Liver (tissue), 9 donors: ENCODE measurements around the gene MOB1B. TPM values are rescaled to one million over a fixed set of nuclear protein-coding genes. Genes with fewer than 3 reads are reported as not detected.
"Not testable (repeated sequence)": the region's sequence is repeated elsewhere in the genome, so short reads cannot be mapped to it uniquely, and the experiment has no call there.

Source experiments
- DNase-seq: peaks from one replicate; pipeline ENCODE4 v3.0.0-alpha.2; 2017; ENCODE audit warnings: low spot score
- H3K27ac ChIP-seq, 2 donors: one replicate each; pipeline ENCODE4 v1.7.0; 2013; ENCODE audit warnings: inconsistent platforms in 2 of 2, low read length in 2 of 2, control low read depth in 1 of 2, low read depth in 1 of 2, mild to moderate bottlenecking in 1 of 2
- H3K27me3 ChIP-seq, 4 donors: one replicate each; pipeline versions ENCODE4 v1.6.1 to v1.7.0; 2013; ENCODE audit warnings: low read length in 3 of 4, inconsistent platforms in 1 of 4, mild to moderate bottlenecking in 1 of 4, moderate library complexity in 1 of 4; ENCODE audit not compliant: control insufficient read depth in 4 of 4, insufficient read depth in 4 of 4
- H3K36me3 ChIP-seq, 4 donors: one replicate each; pipeline versions ENCODE4 v1.6.1 to v1.7.0; 2013; ENCODE audit warnings: low read length in 3 of 4, mild to moderate bottlenecking in 3 of 4, low read depth in 1 of 4, moderate library complexity in 1 of 4; ENCODE audit not compliant: control insufficient read depth in 4 of 4, insufficient read depth in 3 of 4
- H3K4me1 ChIP-seq, 4 donors: one replicate each; pipeline versions ENCODE4 v1.6.1 to v1.7.0; 2013; ENCODE audit warnings: low read length in 3 of 4, mild to moderate bottlenecking in 3 of 4, moderate library complexity in 1 of 4; ENCODE audit not compliant: control insufficient read depth in 4 of 4, insufficient read depth in 4 of 4
- H3K4me3 ChIP-seq, 3 donors: one replicate each; pipeline versions ENCODE4 v1.6.1 to v1.7.0; 2013; ENCODE audit warnings: low read length in 3 of 3, control low read depth in 1 of 3, low read depth in 1 of 3, mild to moderate bottlenecking in 1 of 3
- H3K9ac ChIP-seq, 2 donors: one replicate each; pipeline ENCODE4 v1.7.0; 2013; ENCODE audit warnings: low read length in 2 of 2, mild to moderate bottlenecking in 2 of 2, moderate library complexity in 2 of 2, control low read depth in 1 of 2, low read depth in 1 of 2
- H3K9me3 ChIP-seq, 4 donors: one replicate each; pipeline versions ENCODE4 v1.6.1 to v1.7.0; 2013; ENCODE audit warnings: low read length in 3 of 4; ENCODE audit not compliant: control insufficient read depth in 4 of 4
- ATF3 ChIP-seq: IDR thresholded peaks from 2 replicates; pipeline ENCODE4 v1.6.1; 2016; ENCODE audit warnings: antibody characterized with exemption
- CTCF ChIP-seq: fragments of 150-350 bp; IDR thresholded peaks from 2 replicates; pipeline ENCODE4 v1.5.1; 2017; ENCODE audit warnings: improper control_type of control experiment, low read depth, low read length; ENCODE audit not compliant: missing input control
- EGR1 ChIP-seq, 2 donors: IDR thresholded peaks; 2 replicates each; pipeline ENCODE4 v1.6.1; 2016 to 2018; ENCODE audit warnings: antibody characterized with exemption in 2 of 2, low read depth in 2 of 2
- FOXA1 ChIP-seq: IDR thresholded peaks from 2 replicates; pipeline ENCODE4 v1.6.1; 2016; ENCODE audit warnings: antibody characterized with exemption
- FOXA2 ChIP-seq: IDR thresholded peaks from 2 replicates; pipeline ENCODE4 v1.6.1; 2016; ENCODE audit warnings: antibody characterized with exemption
- GABPA ChIP-seq, 2 donors: IDR thresholded peaks in 1 of 2; conservative IDR thresholded peaks in 1 of 2; 2 replicates each; pipeline ENCODE4 v1.6.1; 2016; ENCODE audit warnings: antibody characterized with exemption in 2 of 2, mild to moderate bottlenecking in 1 of 2, moderate library complexity in 1 of 2
- HNF4A ChIP-seq, 2 donors: conservative IDR thresholded peaks; 2 replicates each; pipeline ENCODE4 v1.6.1; 2016; ENCODE audit warnings: antibody characterized with exemption in 2 of 2, mild to moderate bottlenecking in 2 of 2
- HNF4G ChIP-seq: IDR thresholded peaks from 2 replicates; pipeline ENCODE4 v1.6.1; 2016; ENCODE audit warnings: antibody characterized with exemption
- JUND ChIP-seq, 2 donors: IDR thresholded peaks; 2 replicates each; pipeline ENCODE4 v1.6.1; 2016; ENCODE audit warnings: antibody characterized with exemption in 2 of 2
- MAX ChIP-seq: IDR thresholded peaks from 2 replicates; pipeline ENCODE4 v1.6.1; 2016; ENCODE audit warnings: antibody characterized with exemption
- NR2F2 ChIP-seq: IDR thresholded peaks from 2 replicates; pipeline ENCODE4 v1.6.1; 2016; ENCODE audit warnings: antibody characterized with exemption
- RAD21 ChIP-seq, 2 donors: IDR thresholded peaks; 2 replicates each; pipeline ENCODE4 v1.6.1; 2016; ENCODE audit warnings: antibody characterized with exemption in 2 of 2, mild to moderate bottlenecking in 2 of 2
- REST ChIP-seq: IDR thresholded peaks from 2 replicates; pipeline ENCODE4 v1.6.1; 2016; ENCODE audit warnings: antibody characterized with exemption, mild to moderate bottlenecking
- RXRA ChIP-seq, 2 donors: IDR thresholded peaks; 2 replicates each; pipeline ENCODE4 v1.6.1; 2017 to 2018; ENCODE audit warnings: antibody characterized with exemption in 2 of 2, mild to moderate bottlenecking in 1 of 2
- SP1 ChIP-seq: IDR thresholded peaks from 2 replicates; pipeline ENCODE4 v1.6.1; 2018; ENCODE audit warnings: antibody characterized with exemption, mild to moderate bottlenecking
- TAF1 ChIP-seq: conservative IDR thresholded peaks from 2 replicates; pipeline ENCODE4 v1.6.1; 2016; ENCODE audit warnings: antibody characterized with exemption, mild to moderate bottlenecking
- YY1 ChIP-seq: IDR thresholded peaks from 2 replicates; pipeline ENCODE4 v1.6.1; 2016; ENCODE audit warnings: antibody characterized with exemption, mild to moderate bottlenecking
- WGBS: extraction: QIAGEN DNeasy Blood & Tissue Kit; methylation state at CpG from one replicate; pipeline ENCODE4 v1.1.7; 2013; 5-methylcytosine and 5-hydroxymethylcytosine counted together
- polyA plus RNA-seq, 2 donors: library from polyadenylated mRNA; stranded (reverse) in 1 of 2; unstranded in 1 of 2; fragments of 200-250 nt in 1 of 2; fragments of >200 nt in 1 of 2; fragmentation: Nextera tagmentation in 1 of 2; extraction: Ambion mirVana in 1 of 2; gene quantifications; one replicate each; pipeline versions ENCODE4 v1.2.1 to v1.2.3, GENCODE V29; 2013 to 2015
- total RNA-seq, 2 donors: library from RNA; depleted of rRNA; stranded (reverse); fragments of >200 nt; gene quantifications; one replicate each; pipeline ENCODE4 v1.2.3, GENCODE V29; 2014
- TF ChIP-seq, protein P1 (sequence below): IDR thresholded peaks from 2 replicates; pipeline ENCODE4 v1.6.1; 2016; ENCODE audit warnings: antibody characterized with exemption
- donor health status: healthy.
- donor health status: healthy.
- donor health status: healthy.
- donor health status: healthy.
- donor health status: healthy.

The MOB1B gene
- total and polyA plus RNA-seq, 4 donors = 2.1 to 69.0 (median 3.7) TPM

GRCh38 chr4:70997546-70997945, 95.4 kb downstream of the MOB1B start:
- DNase-seq = no peak
- TF ChIP-seq REST = no peak
- TF ChIP-seq, protein P1, sequence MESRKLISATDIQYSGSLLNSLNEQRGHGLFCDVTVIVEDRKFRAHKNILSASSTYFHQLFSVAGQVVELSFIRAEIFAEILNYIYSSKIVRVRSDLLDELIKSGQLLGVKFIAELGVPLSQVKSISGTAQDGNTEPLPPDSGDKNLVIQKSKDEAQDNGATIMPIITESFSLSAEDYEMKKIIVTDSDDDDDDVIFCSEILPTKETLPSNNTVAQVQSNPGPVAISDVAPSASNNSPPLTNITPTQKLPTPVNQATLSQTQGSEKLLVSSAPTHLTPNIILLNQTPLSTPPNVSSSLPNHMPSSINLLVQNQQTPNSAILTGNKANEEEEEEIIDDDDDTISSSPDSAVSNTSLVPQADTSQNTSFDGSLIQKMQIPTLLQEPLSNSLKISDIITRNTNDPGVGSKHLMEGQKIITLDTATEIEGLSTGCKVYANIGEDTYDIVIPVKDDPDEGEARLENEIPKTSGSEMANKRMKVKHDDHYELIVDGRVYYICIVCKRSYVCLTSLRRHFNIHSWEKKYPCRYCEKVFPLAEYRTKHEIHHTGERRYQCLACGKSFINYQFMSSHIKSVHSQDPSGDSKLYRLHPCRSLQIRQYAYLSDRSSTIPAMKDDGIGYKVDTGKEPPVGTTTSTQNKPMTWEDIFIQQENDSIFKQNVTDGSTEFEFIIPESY = no peak
- no peak for TF ChIP-seq RXRA (IDR thresholded peaks at IDR 0.05)
- no peak for TF ChIP-seq ATF3
- TF ChIP-seq SP1 = no peak
- TF ChIP-seq FOXA2 = no peak
- TF ChIP-seq CTCF = no peak
- no peak for TF ChIP-seq JUND (IDR thresholded peaks at IDR 0.05)
- TF ChIP-seq TAF1 = no peak
- no peak for TF ChIP-seq EGR1 (IDR thresholded peaks at IDR 0.05; ENCODE audit: low read depth in 2 of 2)
- TF ChIP-seq HNF4G = no peak
- TF ChIP-seq RAD21 (IDR thresholded peaks at IDR 0.05) = no peak
- TF ChIP-seq FOXA1 = no peak
- no peak for TF ChIP-seq NR2F2
- no peak for TF ChIP-seq YY1
- TF ChIP-seq GABPA (IDR thresholded peaks at IDR 0.05 in 1 of 2, conservative IDR thresholded peaks at IDR 0.05 in 1 of 2) = no peak
- TF ChIP-seq HNF4A (conservative IDR thresholded peaks at IDR 0.05) = no peak
- no peak for TF ChIP-seq MAX
- Histone ChIP-seq H3K4me3 (no peak overlapping the region), H3K27me3 (no peaks in the 10 kb centered on the region), H3K9me3 (no peaks in the 10 kb centered on the region), H3K27ac (no peak overlapping the region), H3K4me1 (peaks cover 0 to 18% (median 6%) of the 10 kb centered on the region in 4 donors), H3K36me3 (peaks cover 0 to 2% (median 0%) of the 10 kb centered on the region in 4 donors), H3K9ac (no peak overlapping the region)
- 71% methylated on average over 2 of the region's 2 CpGs for WGBS

DNA sequence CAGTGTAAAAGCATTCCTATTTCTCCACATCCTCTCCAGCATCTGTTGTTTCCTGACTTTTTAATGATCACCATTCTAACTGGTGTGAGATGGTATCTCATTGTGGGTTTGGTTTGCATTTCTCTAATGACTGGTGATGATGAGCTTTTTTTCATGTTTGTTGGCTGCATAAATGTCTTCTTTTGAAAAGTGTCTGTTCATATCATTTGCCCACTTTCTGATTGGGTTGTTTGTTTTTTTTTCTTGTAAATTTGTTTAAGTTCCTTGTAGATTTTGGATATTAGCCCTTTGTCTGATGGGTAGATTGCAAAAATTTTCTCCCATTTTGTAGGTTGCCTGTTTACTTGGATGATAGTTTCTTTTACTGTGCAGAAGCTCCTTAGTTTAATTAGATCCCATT, 97.5 kb downstream of the MOB1B start:
- H3K27me3 ChIP-seq, H3K36me3 ChIP-seq, H3K27ac ChIP-seq, H3K9me3 ChIP-seq, H3K4me1 ChIP-seq, H3K4me3 ChIP-seq, H3K9ac ChIP-seq, DNase-seq: not testable (repeated sequence)

GRCh38 chr4:71001363-71001762, 99.2 kb downstream of the MOB1B start:
- DNase-seq, H3K27ac ChIP-seq, H3K4me3 ChIP-seq, H3K4me1 ChIP-seq, H3K9ac ChIP-seq, H3K9me3 ChIP-seq, H3K36me3 ChIP-seq, H3K27me3 ChIP-seq: not testable (repeated sequence)
- WGBS = 99% methylated on average over 4 of the region's 4 CpGs
